ENCODE measurements around the gene SHFL. TPM values are rescaled to one million over a fixed set of nuclear protein-coding genes. Genes with fewer than 3 reads are reported as not detected.

SHFL gene
- total RNA-seq, 1 experiment from 2014 or later, result 11.9 TPM

GRCh38 chr19:10120538-10121189 lies 34.5 kb downstream of the SHFL start:
- ChIA-PET POLR2A (interaction anchor here (0.5 to 1.6 kb wide), 11 partner anchors 9 to 567 kb away, joined by 3 to 12 read pairs (median 3); partner anchors contain the start of genes DNMT1 and PPAN), CTCF (interaction anchor here (0.6 to 1.6 kb wide), 14 partner anchors 9 to 246 kb away, joined by 3 to 9 read pairs (median 6); partner anchors contain the start of gene PPAN)
- TF ChIP-seq, protein P1, sequence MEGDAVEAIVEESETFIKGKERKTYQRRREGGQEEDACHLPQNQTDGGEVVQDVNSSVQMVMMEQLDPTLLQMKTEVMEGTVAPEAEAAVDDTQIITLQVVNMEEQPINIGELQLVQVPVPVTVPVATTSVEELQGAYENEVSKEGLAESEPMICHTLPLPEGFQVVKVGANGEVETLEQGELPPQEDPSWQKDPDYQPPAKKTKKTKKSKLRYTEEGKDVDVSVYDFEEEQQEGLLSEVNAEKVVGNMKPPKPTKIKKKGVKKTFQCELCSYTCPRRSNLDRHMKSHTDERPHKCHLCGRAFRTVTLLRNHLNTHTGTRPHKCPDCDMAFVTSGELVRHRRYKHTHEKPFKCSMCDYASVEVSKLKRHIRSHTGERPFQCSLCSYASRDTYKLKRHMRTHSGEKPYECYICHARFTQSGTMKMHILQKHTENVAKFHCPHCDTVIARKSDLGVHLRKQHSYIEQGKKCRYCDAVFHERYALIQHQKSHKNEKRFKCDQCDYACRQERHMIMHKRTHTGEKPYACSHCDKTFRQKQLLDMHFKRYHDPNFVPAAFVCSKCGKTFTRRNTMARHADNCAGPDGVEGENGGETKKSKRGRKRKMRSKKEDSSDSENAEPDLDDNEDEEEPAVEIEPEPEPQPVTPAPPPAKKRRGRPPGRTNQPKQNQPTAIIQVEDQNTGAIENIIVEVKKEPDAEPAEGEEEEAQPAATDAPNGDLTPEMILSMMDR (IDR thresholded peaks at IDR 0.05; ENCODE audit: unreplicated experiment), result no peak
- Mint-ChIP-seq H3K4me1 (ENCODE audit: insufficient read depth, unreplicated experiment) (peaks cover 6% of the 10 kb centered on the region), H3K36me3 (ENCODE audit: insufficient read depth, unreplicated experiment) (peaks cover 32% of the 10 kb centered on the region), H3K4me3 (ENCODE audit: unreplicated experiment) (peak overlapping the region; percentile 41), H3K27ac (ENCODE audit: low read depth, unreplicated experiment) (no peak overlapping the region), H3K9me3 (ENCODE audit: unreplicated experiment) (no peaks in the 10 kb centered on the region), H3K27me3 (ENCODE audit: insufficient read depth, unreplicated experiment) (no peaks in the 10 kb centered on the region)
- intact Hi-C loops (cut with micrococcal nuclease), result loop anchor here (1.0 kb wide), 1 partner anchor 130 kb away; no protein-coding TSS in a partner anchor
- no TSS peak for BruUV-seq (replicated peaks)
- peak; percentile 68 for DNase-seq (ENCODE audit: unreplicated experiment)

- BruUV-seq (replicated peaks), result no TSS peak
- POLR2A ChIA-PET, result interaction anchor here (0.7 to 1.2 kb wide), 2 partner anchors 11 to 16 kb away, joined by 4 read pairs; partner anchors contain the start of gene PPAN
- no peak overlapping the region for H3K4me3 Mint-ChIP-seq (ENCODE audit: unreplicated experiment)
- peaks cover 19% of the 10 kb centered on the region for H3K36me3 Mint-ChIP-seq (ENCODE audit: insufficient read depth, unreplicated experiment)
- H3K4me1 Mint-ChIP-seq (ENCODE audit: insufficient read depth, unreplicated experiment), result peaks cover 6% of the 10 kb centered on the region
- CTCF ChIA-PET, result interaction anchor here (0.6 to 1.4 kb wide), 3 partner anchors 70 to 280 kb away, joined by 3 to 5 read pairs (median 4); no protein-coding TSS in a partner anchor
- H3K27ac Mint-ChIP-seq (ENCODE audit: low read depth, unreplicated experiment), result peak overlapping the region; percentile 33
- TF ChIP-seq, protein P1 (IDR thresholded peaks at IDR 0.05; ENCODE audit: unreplicated experiment), result no peak
- intact Hi-C loops (cut with micrococcal nuclease), result no loop called here
- H3K27me3 Mint-ChIP-seq (ENCODE audit: insufficient read depth, unreplicated experiment), result no peaks in the 10 kb centered on the region
- H3K9me3 Mint-ChIP-seq (ENCODE audit: unreplicated experiment), result no peaks in the 10 kb centered on the region
- DNase-seq (ENCODE audit: unreplicated experiment), result no peak
Measured at GRCh38 chr19:10122045-10122444, 35.9 kb downstream of the SHFL start.

GRCh38 chr19:10124429-10124828 lies 38.3 kb downstream of the SHFL start:
- TF ChIP-seq, protein P1 (IDR thresholded peaks at IDR 0.05; ENCODE audit: unreplicated experiment), result no peak
- Mint-ChIP-seq H3K4me3 (ENCODE audit: unreplicated experiment) (no peak overlapping the region), H3K4me1 (ENCODE audit: insufficient read depth, unreplicated experiment) (peaks cover 6% of the 10 kb centered on the region), H3K36me3 (ENCODE audit: insufficient read depth, unreplicated experiment) (no peaks in the 10 kb centered on the region), H3K27ac (ENCODE audit: low read depth, unreplicated experiment) (no peak overlapping the region), H3K9me3 (ENCODE audit: unreplicated experiment) (no peaks in the 10 kb centered on the region), H3K27me3 (ENCODE audit: insufficient read depth, unreplicated experiment) (no peaks in the 10 kb centered on the region)
- ChIA-PET CTCF (interaction anchor here (0.6 to 1.0 kb wide), 2 partner anchors 193 to 1471 kb away, joined by 3 to 4 read pairs; no protein-coding TSS in a partner anchor), POLR2A (interaction anchor here (0.6 kb wide), 1 partner anchor 1022 kb away, joined by 3 read pairs; no protein-coding TSS in a partner anchor)
- BruUV-seq (replicated peaks), result no TSS peak
- intact Hi-C loops (cut with micrococcal nuclease), result no loop called here
- DNase-seq (ENCODE audit: unreplicated experiment), result no peak

- Mint-ChIP-seq H3K4me3 (ENCODE audit: unreplicated experiment) (no peak overlapping the region), H3K4me1 (ENCODE audit: insufficient read depth, unreplicated experiment) (no peaks in the 10 kb centered on the region), H3K27ac (ENCODE audit: low read depth, unreplicated experiment) (no peak overlapping the region), H3K27me3 (ENCODE audit: insufficient read depth, unreplicated experiment) (no peaks in the 10 kb centered on the region), H3K9me3 (ENCODE audit: unreplicated experiment) (no peaks in the 10 kb centered on the region), H3K36me3 (ENCODE audit: insufficient read depth, unreplicated experiment) (peaks cover 9% of the 10 kb centered on the region)
- no peak for DNase-seq (ENCODE audit: unreplicated experiment)
- ChIA-PET POLR2A (no interaction called here), CTCF (interaction anchor here (0.9 kb wide), 1 partner anchor 124 kb away, joined by 3 read pairs; no protein-coding TSS in a partner anchor)
- no TSS peak for BruUV-seq (replicated peaks)
- intact Hi-C loops (cut with micrococcal nuclease), result no loop called here
- TF ChIP-seq, protein P1 (IDR thresholded peaks at IDR 0.05; ENCODE audit: unreplicated experiment), result no peak
Measured at GRCh38 chr19:10126213-10126639, 40.1 kb downstream of the SHFL start.

Data from MCF 10A (cell line).